ENCODE measurements around the gene USP30. TPM values are rescaled to one million over a fixed set of nuclear protein-coding genes. Genes with fewer than 3 reads are reported as not detected.

The USP30 gene
- total and polyA plus RNA-seq, 9 of the 15 experiments (the other 6 are each of a cell fraction or from before 2014, with no cell fraction given) = 1.4 to 15.2 (median 7.0) TPM

- ATAC-seq = no peak
- no TSS peak for BruUV-seq (replicated peaks)
- no peak overlapping the region for H2AFZ ChIP-seq (ENCODE audit: low read depth, low read length)
- TF ChIP-seq TAF9B (IDR thresholded peaks at IDR 0.05; ENCODE audit: partially characterized antibody) (no peak), NFRKB (IDR thresholded peaks at IDR 0.05; ENCODE audit: low read depth) (no peak), ZFP36 (IDR thresholded peaks at IDR 0.05; ENCODE audit: low read depth, low read length, partially characterized antibody) (no peak), ZNF584 (CRISPR knock-in tag; IDR thresholded peaks at IDR 0.05; ENCODE audit: low read depth) (no peak), SREBF2 (CRISPR knock-in tag; IDR thresholded peaks at IDR 0.05) (no peak), ZNF398 (CRISPR knock-in tag; IDR thresholded peaks at IDR 0.05) (no peak), JUND (IDR thresholded peaks at IDR 0.05; ENCODE audit: borderline replicate concordance, low read depth, low read length) (no peak), JUND (tag; IDR thresholded peaks at IDR 0.05; ENCODE audit: borderline replicate concordance, low read depth, low read length) (no peak), OTX1 (CRISPR knock-in tag; IDR thresholded peaks at IDR 0.05) (no peak), GATAD2A (IDR thresholded peaks at IDR 0.05) (no peak), ERF (CRISPR knock-in tag; IDR thresholded peaks at IDR 0.05) (no peak), HNRNPK (IDR thresholded peaks at IDR 0.05; ENCODE audit: low read depth, low read length, poor library complexity, severe bottlenecking) (no peak), TARDBP (IDR thresholded peaks at IDR 0.05) (no peak), ZBTB33 (CRISPR knock-in tag; IDR thresholded peaks at IDR 0.05) (no peak), ZNF778 (CRISPR knock-in tag; IDR thresholded peaks at IDR 0.05) (no peak), POLR2G (IDR thresholded peaks at IDR 0.05; ENCODE audit: low read depth, low read length) (no peak), ID3 (CRISPR knock-in tag; IDR thresholded peaks at IDR 0.05) (no peak), ID3 (tag; IDR thresholded peaks at IDR 0.05) (no peak), NCOR1 (IDR thresholded peaks at IDR 0.05) (no peak), SMAD3 (CRISPR knock-in tag; conservative IDR thresholded peaks at IDR 0.05) (no peak)
Observed at GRCh38 chr12:109010259-109010658, 42.1 kb upstream of the USP30 start.

More at GRCh38 chr12:109010259-109010658, 42.1 kb upstream of the USP30 start:
- in situ Hi-C loops (cut with MboI) (no loop called here), intact Hi-C loops (cut with micrococcal nuclease) (loop anchor here (10.0 kb wide), 1 partner anchor 85 kb away; the partner anchor contains the start of genes ALKBH2 and UNG)
- ChIA-PET CTCF (ENCODE audit: low intra/inter-chr PET ratio) (no interaction called here), POLR2A (interaction anchor here (0.6 to 0.8 kb wide), 3 partner anchors 33 to 503 kb away, joined by 3 read pairs; no protein-coding TSS in a partner anchor)
- H3K9ac ChIP-seq (ENCODE audit: insufficient read depth in 1 of 2, low read depth in 2 of 2, low read length in 2 of 2) = no peak overlapping the region
- no peaks in the 10 kb centered on the region for H3K4me1 ChIP-seq (replicated peaks in 1 of 2; ENCODE audit: control insufficient read depth in 2 of 2, insufficient read depth in 2 of 2, low read length in 2 of 2)
- H3K4me2 ChIP-seq (ENCODE audit: insufficient read depth, low read length) = no peak overlapping the region
- no peaks in the 10 kb centered on the region for H4K20me1 ChIP-seq (replicated peaks; ENCODE audit: control insufficient read depth, insufficient read depth, low read length)
- 0% methylated on average over 2 of the region's 2 CpGs for WGBS (ENCODE audit: insufficient coverage, low coverage, missing lambda C conversion rate)
- no peaks in the 10 kb centered on the region for H3K79me2 ChIP-seq (ENCODE audit: control insufficient read depth, insufficient read depth, low read length)
- no peak for FAIRE-seq
- H3K27me3 ChIP-seq (ENCODE audit: control insufficient read depth in 2 of 2, insufficient read depth in 2 of 2, low read length in 2 of 2) = peaks cover 6 to 17% of the 10 kb centered on the region in 2 experiments; a peak in 3 of 5 replicates
- no peak overlapping the region for H3K4me3 ChIP-seq
- no peaks in the 10 kb centered on the region for H3K9me3 ChIP-seq (replicated peaks; ENCODE audit: control insufficient read depth, insufficient read depth, low read depth, low read length)
- H3K36me3 ChIP-seq (ENCODE audit: control insufficient read depth, insufficient read depth, low read length) = no peaks in the 10 kb centered on the region
- DNase-seq (ENCODE audit: extremely low read depth in 1 of 4, low spot score in 3 of 4) = no peak
- H3K27ac ChIP-seq (ENCODE audit: extremely low read depth, low read depth, low read length) = no peak overlapping the region
- no peaks in the 10 kb centered on the region for H3K9me1 ChIP-seq (ENCODE audit: control insufficient read depth, insufficient read depth, low read length)

Data from K562 (cell line).